Measurements from ENCODE around the gene BCAR1.

The BCAR1 gene

GRCh38 chr16:75228143-75228976 lies 23.1 kb downstream of the BCAR1 start:
- no peak overlapping the region for H3K4me3 ChIP-seq (IDR thresholded peaks at IDR 0.05; ENCODE audit: insufficient read depth, low read depth, low read length)

DNA sequence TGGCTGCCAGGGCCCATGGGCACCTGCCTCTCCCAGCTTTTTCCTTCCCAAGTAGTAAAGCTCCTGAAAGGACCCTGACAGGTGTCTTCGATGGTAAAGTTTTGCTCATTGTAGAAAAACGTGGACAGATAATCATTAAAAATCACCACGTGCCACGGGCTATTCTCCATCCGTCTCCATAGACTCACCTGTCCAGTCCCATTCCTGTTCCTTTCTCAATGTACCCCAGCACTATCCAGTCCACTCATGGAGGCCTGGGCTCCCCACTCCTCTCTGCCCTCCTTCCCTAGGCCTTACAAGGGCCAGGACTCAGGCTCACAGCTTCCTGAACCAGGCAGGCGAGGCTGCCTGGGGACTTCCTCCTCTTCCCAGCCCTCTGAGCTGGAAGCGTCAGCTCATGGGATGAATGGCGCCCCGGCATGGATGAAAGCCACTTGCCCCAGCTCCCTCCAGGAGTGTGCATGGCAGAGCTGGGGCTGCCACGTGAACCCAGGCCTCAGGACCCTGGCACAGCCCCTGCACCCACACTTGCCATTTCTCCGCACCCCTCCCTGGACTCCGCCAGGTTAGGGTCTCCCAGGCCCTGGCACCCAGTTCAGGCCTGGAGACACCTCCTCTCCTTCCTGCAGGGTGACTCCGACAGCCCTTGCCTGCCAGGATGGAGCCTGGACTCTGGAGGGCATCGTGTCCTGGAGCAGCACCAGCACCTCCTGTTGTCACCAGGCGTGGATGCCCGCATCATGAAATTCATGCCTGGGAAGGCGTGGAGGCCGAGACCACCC lies 23.9 kb downstream of the BCAR1 start:
- no peak overlapping the region for H3K4me3 ChIP-seq (IDR thresholded peaks at IDR 0.05; ENCODE audit: insufficient read depth, low read depth, low read length)
- no peak overlapping the region for H3K9ac ChIP-seq
- H3K79me2 ChIP-seq (ENCODE audit: insufficient read depth, low read depth): no peaks in the 10 kb centered on the region
- H2AFZ ChIP-seq (ENCODE audit: low read depth): no peak overlapping the region
- H3K27me3 ChIP-seq (ENCODE audit: insufficient read depth, low read depth): no peaks in the 10 kb centered on the region
- H3K36me3 ChIP-seq (ENCODE audit: insufficient read depth): no peaks in the 10 kb centered on the region
- H3K4me1 ChIP-seq (ENCODE audit: low read depth, poor library complexity, severe bottlenecking): no peaks in the 10 kb centered on the region
- no peak overlapping the region for H3K4me2 ChIP-seq
- no peaks in the 10 kb centered on the region for H4K20me1 ChIP-seq (ENCODE audit: insufficient read depth)
- TF ChIP-seq, protein P1, sequence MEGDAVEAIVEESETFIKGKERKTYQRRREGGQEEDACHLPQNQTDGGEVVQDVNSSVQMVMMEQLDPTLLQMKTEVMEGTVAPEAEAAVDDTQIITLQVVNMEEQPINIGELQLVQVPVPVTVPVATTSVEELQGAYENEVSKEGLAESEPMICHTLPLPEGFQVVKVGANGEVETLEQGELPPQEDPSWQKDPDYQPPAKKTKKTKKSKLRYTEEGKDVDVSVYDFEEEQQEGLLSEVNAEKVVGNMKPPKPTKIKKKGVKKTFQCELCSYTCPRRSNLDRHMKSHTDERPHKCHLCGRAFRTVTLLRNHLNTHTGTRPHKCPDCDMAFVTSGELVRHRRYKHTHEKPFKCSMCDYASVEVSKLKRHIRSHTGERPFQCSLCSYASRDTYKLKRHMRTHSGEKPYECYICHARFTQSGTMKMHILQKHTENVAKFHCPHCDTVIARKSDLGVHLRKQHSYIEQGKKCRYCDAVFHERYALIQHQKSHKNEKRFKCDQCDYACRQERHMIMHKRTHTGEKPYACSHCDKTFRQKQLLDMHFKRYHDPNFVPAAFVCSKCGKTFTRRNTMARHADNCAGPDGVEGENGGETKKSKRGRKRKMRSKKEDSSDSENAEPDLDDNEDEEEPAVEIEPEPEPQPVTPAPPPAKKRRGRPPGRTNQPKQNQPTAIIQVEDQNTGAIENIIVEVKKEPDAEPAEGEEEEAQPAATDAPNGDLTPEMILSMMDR (conservative IDR thresholded peaks at IDR 0.05; ENCODE audit: low read depth, low read length): no peak
- no peak overlapping the region for H3K27ac ChIP-seq

More at GRCh38 chr16:75228143-75228976, 23.1 kb downstream of the BCAR1 start:
- H3K79me2 ChIP-seq (ENCODE audit: insufficient read depth, low read depth): no peaks in the 10 kb centered on the region
- no peak overlapping the region for H3K27ac ChIP-seq
- no peak overlapping the region for H3K4me2 ChIP-seq
- H3K4me1 ChIP-seq (ENCODE audit: low read depth, poor library complexity, severe bottlenecking): no peaks in the 10 kb centered on the region
- TF ChIP-seq, protein P1 (conservative IDR thresholded peaks at IDR 0.05; ENCODE audit: low read depth, low read length): no peak
- no peak overlapping the region for H2AFZ ChIP-seq (ENCODE audit: low read depth)
- no peak overlapping the region for H3K9ac ChIP-seq
- H4K20me1 ChIP-seq (ENCODE audit: insufficient read depth): no peaks in the 10 kb centered on the region
- H3K27me3 ChIP-seq (ENCODE audit: insufficient read depth, low read depth): no peaks in the 10 kb centered on the region
- H3K36me3 ChIP-seq (ENCODE audit: insufficient read depth): no peaks in the 10 kb centered on the region

GRCh38 chr16:75226550-75227360 lies 24.7 kb downstream of the BCAR1 start:
- H4K20me1 ChIP-seq (ENCODE audit: insufficient read depth): no peaks in the 10 kb centered on the region
- no peaks in the 10 kb centered on the region for H3K79me2 ChIP-seq (ENCODE audit: insufficient read depth, low read depth)
- no peaks in the 10 kb centered on the region for H3K4me1 ChIP-seq (ENCODE audit: low read depth, poor library complexity, severe bottlenecking)
- no peak overlapping the region for H3K4me3 ChIP-seq (IDR thresholded peaks at IDR 0.05; ENCODE audit: insufficient read depth, low read depth, low read length)
- H3K27me3 ChIP-seq (ENCODE audit: insufficient read depth, low read depth): no peaks in the 10 kb centered on the region
- no peak overlapping the region for H3K4me2 ChIP-seq
- H3K27ac ChIP-seq: no peak overlapping the region
- H3K9ac ChIP-seq: no peak overlapping the region
- no peaks in the 10 kb centered on the region for H3K36me3 ChIP-seq (ENCODE audit: insufficient read depth)
- H2AFZ ChIP-seq (ENCODE audit: low read depth): no peak overlapping the region
- TF ChIP-seq, protein P1 (conservative IDR thresholded peaks at IDR 0.05; ENCODE audit: low read depth, low read length): no peak

DNA sequence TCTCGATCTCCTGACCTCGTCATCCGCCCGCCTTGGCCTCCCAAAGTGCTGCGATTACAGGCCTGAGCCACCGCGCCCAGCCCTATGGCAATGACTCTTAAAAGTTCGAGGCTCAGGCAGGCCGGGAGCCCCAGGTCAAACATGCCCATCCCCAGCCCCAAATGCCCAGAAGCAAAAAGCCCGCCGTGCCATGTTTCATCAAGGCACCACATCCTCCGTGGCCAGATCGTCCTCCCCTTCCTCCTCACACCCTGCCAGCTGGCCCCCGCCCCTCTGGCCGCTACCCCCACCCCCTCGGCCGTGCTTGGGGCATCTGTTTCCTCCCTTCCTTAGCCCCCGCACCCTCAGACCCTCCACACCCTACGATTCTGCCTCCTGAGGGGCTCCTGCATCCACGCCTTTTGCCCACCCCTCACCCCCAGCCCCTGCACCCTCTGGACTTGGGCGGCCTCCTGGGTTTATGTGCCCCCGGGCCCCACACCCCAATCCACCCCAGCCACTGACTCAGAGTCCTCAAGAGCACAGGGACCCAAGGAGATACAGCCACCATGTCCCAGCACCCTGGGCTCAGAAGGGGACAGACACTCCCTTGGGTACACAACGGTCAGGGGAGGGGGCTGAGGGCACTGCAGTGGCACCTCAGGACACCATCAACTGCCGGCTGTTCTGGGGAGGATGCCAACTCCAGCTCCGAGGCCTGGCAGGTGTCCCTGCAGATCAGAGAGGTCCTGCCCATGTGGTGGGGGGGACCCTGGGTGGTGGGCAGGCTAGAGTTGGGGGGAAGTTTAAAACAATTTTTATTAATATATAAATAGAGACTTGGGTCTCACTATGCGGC lies 25.5 kb downstream of the BCAR1 start:
- H3K4me1 ChIP-seq (ENCODE audit: low read depth, poor library complexity, severe bottlenecking): no peaks in the 10 kb centered on the region
- H4K20me1 ChIP-seq (ENCODE audit: insufficient read depth): no peaks in the 10 kb centered on the region
- H2AFZ ChIP-seq (ENCODE audit: low read depth): no peak overlapping the region
- H3K79me2 ChIP-seq (ENCODE audit: insufficient read depth, low read depth): no peaks in the 10 kb centered on the region
- TF ChIP-seq, protein P1 (conservative IDR thresholded peaks at IDR 0.05; ENCODE audit: low read depth, low read length): no peak
- H3K9ac ChIP-seq: no peak overlapping the region
- H3K4me2 ChIP-seq: no peak overlapping the region
- no peak overlapping the region for H3K4me3 ChIP-seq (IDR thresholded peaks at IDR 0.05; ENCODE audit: insufficient read depth, low read depth, low read length)
- H3K27me3 ChIP-seq (ENCODE audit: insufficient read depth, low read depth): no peaks in the 10 kb centered on the region
- no peak overlapping the region for H3K27ac ChIP-seq
- no peaks in the 10 kb centered on the region for H3K36me3 ChIP-seq (ENCODE audit: insufficient read depth)

Data from KMS-11 (cell line).